NOMO-1 (cell line): Measurements from ENCODE around the gene CREB1.

Source experiments
- DNase-seq, 2 experiments: peaks; one replicate each; lab custom pipeline; 2025; ENCODE audit not compliant: unreplicated experiment in 2 of 2; lab: John Stamatoyannopoulos, UW

CREB1 gene

DNA sequence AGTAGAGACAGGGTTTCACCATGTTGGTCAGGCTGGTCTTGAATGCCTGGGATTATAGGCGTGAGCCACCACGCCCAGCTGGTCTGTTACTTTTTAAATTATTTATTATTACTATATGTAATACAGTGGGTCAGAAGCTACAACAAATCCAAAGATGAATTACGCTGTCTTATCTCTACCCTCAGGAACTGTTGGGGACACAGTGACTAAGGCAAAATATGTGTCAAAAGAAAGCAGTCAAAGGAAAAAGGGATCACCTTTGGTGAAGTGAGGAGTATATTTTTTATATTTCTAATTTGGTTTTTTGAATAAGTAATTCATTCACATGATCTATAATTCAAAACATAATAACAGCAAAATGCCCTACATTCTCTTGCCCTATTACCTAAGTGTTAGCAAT, 4.7 kb downstream of the CREB1 start:
- no peak for DNase-seq

DNA sequence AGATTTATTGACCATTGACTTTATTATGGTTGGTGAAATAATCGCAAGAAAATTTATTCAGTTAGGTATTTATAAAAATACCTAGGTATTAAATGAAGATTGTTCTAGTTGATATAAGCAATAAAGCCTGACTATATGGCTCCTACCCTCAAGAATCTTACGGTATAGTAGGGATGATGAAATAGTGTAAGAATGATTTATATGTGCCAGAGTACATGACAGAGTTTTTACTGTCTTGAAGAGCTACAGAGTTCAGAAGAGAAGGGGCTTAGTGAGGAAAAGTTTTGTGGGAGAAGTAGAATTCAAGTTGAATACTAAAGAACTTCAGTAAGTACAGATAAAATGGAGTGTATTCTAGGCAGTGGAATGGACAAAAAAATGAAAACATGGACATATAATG, 9.7 kb downstream of the CREB1 start:
- DNase-seq = no peak

DNA sequence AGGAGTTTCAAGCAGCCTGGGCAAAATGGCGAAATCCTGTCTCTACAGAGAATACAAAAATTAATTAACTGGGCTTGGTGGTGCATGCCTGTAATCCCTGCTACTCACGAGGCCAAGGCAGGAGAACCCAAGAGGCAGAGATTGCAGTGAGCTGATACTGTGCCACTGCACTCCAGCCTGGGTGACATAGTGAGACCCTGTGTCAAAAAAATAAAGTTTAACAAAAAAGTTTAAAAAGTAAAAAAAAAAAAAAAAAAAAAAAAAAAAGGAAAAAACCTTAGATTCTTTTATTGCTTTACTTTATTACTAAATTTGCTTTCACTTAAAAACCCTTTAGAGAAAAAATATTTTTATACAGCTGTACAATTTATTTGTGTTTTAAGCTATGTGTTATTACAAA, 10.7 kb downstream of the CREB1 start:
- DNase-seq = no peak

DNA sequence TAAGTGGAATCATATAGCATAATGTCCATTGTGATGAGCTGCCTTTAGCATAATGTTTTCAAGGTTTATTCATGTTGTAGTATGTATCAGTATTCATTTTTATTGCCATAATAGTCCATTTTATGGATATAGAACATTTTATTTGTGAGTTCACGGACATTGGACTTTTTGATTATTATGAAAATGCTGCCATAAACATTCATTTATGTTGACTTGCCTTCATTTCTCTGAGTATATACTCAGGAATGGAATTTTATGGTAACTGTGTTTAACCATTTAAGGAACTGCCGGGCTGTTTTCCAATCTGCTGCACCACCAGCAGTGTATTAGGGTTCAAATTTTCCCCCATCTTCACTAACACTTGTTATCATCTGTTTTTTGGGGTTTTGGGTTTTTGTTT, 12.2 kb downstream of the CREB1 start:
- DNase-seq = no peak

DNA sequence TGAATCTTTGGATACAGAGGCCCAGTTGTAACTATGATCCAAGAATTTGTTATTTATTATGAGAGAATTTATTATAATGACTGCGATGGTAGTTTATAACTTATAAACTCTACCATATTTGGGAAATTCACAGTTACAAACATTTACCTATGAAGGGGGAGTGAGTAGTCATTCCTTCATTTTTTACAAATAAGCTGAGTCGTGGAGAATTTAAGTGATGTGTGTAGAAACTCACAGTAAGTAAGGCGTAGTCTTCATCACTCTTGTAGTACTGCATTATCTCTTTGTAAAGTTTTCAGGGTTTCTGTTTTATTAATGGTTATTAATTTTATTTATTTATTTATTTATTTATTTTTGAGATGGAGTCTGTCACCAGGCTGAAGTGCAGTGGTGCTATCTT, 13.5 kb downstream of the CREB1 start:
- DNase-seq = no peak

DNA sequence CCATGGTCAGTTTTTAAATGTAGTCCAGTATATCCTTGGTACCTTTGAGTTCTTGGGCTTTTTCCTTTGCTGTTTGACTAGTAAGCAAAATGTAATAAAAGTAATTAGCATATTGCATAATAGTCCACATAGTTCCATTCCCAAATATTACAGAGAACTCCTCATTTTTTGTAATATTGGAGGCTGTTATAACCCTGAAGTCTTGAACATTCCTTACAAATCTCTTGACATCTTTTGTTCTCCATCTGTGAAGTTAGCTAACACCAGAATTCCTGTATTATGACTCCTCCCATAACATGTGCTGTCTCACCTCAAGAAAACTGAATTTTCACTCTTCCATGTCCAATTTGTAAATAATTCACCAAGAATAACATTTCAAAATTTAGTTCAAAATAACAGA, 17.1 kb downstream of the CREB1 start:
- DNase-seq = no peak

DNA sequence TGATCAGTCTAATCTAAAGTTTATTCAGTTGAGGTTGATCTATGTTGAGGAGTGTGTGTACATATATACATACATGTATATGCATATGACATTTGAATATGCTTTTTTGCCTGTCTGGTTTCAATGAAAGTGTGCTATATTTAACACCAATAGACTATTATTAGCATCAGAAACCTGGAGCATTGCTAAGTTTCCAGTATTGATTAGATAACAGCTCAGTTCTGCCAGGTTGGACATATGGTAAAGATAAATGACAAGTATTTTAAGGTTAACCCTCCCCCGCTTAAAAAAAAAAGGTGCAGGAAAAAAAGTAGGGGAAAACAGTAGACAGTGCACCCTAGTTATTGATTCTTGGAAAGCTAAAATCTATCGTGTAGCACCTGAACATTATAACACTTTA, 19.4 kb downstream of the CREB1 start:
- DNase-seq = no peak

DNA sequence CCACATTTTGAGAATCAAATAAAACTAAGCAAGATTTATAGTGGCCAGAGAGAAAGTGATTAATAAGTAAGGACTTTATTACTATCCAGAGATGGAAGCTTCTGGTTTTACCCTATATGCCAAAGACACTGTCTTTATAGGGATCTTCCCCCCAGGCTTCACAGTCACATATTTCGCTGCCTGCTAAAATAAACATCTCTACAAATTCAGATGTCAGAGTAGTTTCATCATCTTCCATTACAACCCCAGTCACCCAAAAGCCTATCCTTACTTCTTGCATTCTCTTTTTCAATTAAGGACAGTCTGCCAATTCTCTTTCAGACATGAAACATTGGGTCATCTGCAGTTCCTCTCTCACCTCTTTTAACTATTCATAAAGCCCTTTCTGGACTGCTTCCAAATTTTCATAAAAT, 28.3 kb downstream of the CREB1 start:
- DNase-seq = peak in 1 of 2 experiments; percentile 27

DNA sequence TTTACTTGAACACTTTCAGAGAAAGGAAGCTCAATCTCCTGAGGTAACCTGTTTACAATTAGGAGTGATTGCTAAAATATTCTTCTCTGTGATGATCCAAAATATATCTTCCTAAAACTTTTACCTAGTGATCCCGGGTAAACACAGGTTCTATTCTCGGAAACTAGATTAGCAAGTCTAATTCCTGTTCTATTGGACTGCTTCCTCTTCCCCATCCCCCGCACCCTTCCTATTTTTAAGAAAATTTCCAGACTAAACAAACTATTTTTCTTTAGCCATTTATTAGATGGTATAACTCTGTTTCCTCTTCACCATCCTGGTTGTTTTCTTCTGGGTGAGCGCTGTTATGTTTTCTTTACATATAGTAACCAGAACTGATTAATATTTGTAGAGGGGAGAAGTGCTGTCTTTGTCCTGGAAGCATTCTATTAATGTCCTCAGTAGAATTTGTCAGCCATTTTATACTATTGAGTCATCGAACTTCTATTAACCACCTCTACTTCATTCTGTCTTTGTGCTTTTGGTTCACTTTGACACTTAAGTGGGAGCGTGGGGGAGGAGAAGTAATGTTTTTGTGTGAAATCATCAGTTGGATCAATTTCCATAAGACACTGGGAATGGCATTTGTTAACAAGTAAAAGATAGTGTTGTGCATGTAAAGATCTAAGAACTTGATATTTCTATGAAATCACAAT, 31.8 kb downstream of the CREB1 start:
- no peak for DNase-seq

DNA sequence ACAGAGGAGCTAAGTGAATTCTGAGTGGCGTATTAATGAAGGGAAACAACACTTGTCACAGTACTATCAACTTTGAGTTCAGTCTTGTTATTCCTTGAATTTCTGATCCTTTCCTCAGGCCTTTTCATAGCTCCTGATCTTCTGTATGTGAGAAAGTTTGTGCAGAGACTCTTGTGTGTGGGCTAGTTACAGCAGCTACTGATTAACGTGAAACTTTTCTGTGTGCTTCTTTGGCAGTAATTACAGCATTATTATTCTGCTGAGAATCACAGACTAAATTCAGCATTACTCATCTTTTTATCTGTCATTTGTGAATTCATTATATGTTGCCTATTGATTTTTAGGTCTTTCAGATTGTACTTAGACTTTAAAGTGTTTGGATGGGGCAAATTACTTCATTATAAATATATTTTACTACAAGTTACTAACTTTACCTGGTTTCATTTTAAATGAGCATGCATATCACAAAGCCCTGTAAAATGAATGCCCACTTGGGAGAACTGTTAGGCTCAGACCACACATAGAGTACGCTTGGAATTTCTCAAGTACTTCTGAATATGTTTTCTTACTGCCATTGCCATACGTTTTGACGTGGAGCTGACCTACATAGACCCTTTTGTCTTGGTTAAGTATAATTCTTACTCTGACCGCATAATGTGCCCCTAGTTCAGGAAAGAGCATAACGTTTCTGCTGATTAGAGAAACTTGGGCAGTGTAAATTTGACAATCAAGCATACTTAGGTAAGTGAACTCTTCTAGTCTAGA, 36.2 kb downstream of the CREB1 start:
- no peak for DNase-seq

DNA sequence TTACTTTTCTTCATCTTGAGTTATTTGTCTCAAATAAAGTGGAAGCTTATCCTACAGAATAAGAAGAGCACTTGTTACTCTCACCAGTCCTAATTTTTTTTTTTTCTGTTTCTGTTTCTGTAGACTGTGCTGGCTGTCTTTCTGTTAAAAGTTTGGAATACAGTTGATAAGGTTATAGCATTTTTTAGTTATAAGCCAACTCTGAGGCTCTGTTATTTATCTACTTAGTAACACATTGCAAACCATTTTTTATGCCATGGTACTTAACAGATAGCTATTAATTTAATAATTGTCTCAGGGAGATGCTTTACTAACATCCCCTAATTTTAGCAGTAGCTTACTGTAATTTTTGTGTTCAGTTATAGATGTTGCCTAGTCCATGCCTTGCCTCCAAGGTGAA, 37.9 kb downstream of the CREB1 start:
- no peak for DNase-seq

DNA sequence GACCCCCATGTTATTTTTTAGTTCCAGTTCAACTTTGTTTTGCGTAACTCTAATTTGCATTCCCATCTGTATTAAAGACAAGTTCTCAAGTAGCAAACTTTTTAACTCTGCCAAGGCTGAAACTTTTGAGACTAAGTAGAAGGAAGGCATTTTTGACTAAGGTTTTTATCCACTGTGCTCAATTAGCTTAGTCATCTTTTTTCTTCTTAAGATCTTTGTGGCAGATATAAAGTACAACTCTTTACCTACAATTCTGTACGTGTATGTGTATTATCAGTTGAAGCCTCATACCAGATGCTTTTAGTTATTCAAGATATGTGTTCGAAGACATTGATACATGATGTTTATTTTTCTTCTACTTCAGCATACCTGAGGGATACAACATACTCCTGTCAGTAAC, 41.6 kb downstream of the CREB1 start:
- no peak for DNase-seq

DNA sequence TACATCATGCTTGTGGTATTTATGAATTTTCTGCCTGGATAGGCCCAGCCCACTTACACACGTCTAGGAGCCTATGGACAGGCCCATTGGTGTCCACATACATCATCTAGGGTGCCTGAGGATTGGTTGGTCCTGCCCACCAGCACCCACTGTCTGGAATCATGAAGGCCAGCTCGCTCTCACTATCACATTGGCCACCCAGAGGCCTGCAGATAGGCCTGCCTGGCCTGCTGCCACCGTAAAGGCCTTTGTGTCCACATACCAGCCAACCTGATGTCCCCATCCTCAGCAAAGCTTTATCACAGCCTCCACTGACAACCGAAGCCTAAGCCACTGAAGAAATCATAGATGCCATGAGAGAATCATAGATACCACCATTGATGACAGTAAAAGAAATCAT, 55.2 kb downstream of the CREB1 start:
- DNase-seq = no peak

DNA sequence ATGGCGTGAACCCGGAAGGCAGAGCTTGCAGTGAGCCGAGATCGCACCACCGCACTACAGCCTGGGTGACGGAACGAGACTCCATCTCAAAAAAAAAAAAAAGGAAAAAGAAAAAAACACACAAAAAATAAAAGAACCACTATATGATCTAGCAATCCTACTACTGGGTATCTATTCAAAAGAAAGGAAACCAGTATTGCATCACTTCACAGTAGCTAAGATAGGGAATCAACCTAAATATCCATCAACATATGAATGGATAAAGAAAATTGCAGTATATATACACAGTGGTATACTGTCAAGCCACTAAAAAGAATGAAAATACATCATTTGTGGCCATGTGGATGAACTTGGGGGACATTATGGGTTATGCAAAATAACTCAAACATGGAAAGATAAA, 57.5 kb downstream of the CREB1 start:
- no peak for DNase-seq

DNA sequence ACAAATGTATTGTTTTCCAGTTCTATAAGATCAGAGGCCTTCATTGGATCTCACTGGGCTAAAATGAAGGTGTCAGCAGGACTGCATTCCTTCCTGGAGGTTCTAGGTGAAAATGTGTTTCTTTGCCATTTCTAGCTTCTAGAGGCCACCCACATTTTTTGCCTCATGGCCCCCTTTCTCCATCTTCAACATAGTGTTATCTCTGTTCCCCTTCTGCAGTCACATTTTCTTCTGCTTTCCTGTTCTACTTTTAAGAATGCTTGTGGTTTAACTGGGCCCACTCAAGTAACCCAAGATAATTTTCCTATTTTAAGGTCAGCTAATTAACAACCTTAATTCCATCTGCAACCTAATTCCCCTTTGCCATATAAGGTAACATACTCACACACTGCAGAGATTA, 59.4 kb downstream of the CREB1 start:
- no peak for DNase-seq

DNA sequence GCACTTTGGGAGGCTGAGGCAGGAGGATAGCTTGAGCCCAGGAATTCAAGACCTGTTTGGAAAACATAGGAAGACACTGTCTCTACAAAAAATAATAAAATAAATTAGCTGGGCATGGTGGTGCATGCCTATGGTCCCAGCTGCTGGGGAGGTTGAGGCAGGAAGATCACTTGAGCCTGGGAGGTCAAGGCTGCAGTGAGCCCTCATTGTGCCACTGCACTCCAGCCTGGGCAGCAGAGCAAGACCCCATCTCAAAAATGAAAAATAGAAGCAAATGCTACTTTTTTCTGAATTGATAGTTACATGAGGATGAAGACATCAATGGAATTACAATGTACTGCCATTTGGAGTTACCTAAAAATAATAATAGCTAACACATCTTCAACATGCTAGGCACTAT, 63.5 kb downstream of the CREB1 start:
- DNase-seq = no peak

DNA sequence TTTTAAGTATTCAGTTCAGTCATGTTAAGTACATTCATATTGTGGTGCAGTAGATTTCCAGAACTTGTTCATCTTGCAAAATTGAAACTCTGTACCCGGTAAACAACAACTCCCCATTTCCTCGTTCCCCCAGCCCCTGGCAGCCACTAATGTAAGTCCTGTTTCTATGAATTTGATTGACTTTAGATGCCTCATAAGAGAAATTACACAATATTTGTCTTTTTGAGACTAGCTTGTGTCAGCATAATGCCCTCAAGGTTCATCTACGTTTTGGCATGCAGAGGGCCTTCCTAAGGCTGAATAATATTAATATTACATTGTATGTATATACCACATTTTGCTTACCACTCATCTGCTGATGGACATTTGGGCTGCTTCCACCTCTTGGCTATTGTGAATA, 64.5 kb downstream of the CREB1 start:
- no peak for DNase-seq

DNA sequence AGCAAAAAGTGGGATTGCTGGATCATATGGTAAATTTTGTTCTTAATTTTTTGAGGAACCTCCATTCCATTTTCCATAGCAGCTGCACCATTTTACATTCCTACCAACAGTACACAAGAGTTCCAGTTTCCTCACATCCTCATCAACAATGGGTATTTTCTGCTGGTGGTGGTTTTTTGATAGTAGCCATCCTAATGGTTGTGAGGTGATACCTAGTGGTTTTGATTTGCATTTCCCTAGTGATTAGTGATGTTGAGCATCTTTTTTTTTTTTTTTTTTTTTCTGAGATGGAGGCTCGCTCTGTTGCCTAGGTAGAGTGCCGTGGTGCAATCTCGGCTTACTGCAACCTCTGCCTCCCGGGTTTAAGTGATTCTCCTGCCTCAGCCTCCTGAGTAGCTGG, 65.0 kb downstream of the CREB1 start:
- DNase-seq = no peak

DNA sequence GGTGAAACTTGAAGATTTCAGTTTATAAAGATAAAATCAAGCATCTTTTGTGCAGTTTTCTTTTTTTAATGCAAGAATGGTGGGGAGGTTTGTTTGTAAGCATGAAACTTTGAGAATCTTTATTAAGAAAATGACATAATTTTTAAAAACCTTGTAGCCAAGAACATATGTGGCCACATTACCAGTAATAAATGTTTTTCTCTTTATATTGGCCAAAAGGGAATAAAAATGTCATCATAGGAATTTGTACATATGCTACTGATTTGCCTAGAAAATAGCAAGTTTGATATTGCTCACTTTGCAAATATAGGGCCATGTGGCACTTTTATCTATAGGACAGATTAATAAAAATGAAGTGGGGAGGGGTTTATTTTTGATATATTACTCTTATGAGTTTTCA, 69.9 kb downstream of the CREB1 start:
- DNase-seq = no peak

DNA sequence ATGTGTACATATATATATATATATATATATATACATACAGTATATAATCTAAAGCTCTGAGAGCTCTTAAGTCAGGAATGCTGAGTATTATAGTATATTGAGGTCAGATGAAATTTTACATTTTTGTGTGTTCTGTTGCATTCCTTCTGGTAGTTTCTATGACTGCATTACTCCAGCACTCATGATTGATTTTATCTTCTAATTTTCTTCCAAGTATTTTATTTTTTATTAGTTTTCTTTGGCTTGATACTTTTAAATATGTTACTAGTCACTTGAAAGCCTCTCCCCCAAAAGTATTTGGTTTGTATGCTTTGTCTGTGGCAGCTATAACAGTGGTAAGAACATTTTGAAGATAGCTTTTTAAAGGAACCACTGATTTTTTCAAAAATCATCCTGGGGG, 70.5 kb downstream of the CREB1 start:
- no peak for DNase-seq

DNA sequence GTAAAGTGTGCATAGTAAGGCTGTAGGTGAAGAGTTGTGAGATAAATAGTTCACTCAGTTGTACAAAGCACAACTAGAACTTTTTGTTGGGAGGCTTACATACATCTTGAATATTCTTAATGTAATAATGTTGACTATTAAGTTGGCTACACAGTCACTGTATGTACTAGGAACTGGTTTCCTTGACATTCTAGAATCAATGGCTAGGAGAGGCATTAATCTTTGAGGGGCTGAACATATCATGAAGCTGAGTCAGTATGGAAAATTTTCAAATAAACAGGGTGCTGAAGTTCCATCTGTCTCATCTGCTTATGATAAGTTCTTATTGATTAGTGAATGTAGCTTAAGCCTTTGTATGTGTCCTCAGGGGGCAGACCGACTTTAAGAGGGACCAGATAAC, 72.0 kb downstream of the CREB1 start:
- no peak for DNase-seq

DNA sequence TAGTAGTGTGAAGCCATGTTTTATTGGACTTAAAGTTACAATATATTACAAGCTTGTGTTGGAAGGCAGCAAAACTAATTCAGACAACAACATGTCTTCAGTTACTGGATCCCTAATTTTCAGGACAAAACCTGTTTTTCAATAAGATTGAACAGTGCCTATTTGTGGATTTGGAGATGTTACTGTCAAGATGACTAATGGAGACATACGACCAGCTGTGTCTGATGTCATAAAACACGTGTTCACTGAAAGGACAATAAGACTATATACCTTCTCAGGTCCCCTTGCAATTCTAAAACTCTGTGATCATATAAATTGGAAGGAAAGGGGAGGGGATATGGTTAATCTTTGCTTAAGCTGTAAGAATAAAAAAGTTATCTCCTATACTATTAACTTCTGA, 73.7 kb downstream of the CREB1 start:
- no peak for DNase-seq

DNA sequence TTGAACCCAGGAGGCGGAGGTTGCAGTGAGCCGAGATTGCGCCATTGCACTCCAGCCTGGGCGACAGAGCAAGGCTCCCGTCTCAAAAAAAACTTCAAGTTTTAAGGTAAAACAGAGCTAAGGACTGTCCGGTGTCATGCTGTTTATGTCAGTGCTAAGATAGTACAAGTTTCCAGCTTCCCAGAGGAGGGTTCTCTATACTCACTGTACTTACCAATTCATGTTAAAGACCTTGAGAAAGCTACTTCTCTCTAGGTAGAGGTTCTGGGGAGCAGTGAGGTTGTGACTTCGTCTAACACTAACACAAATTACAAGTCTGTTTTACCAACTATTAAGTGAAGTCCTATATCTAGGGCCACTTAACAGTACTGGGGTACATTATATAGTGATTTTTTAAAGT, 76.6 kb downstream of the CREB1 start:
- no peak for DNase-seq
